GM12873 (cell line): ENCODE results near the gene ERI3.

Experiments used
- TF ChIP-seq, protein P1 (sequence below): IDR thresholded peaks from 2 replicates; pipeline ENCODE4 v1.5.1; 2012; ENCODE audit warnings: low read depth, mild to moderate bottlenecking, moderate library complexity, low read length, control low read depth; ENCODE audit not compliant: insufficient read depth; ENCODE audit errors: missing control alignments

Gene ERI3, protein sequence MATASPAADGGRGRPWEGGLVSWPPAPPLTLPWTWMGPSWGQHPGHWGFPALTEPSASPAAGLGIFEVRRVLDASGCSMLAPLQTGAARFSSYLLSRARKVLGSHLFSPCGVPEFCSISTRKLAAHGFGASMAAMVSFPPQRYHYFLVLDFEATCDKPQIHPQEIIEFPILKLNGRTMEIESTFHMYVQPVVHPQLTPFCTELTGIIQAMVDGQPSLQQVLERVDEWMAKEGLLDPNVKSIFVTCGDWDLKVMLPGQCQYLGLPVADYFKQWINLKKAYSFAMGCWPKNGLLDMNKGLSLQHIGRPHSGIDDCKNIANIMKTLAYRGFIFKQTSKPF

DNA sequence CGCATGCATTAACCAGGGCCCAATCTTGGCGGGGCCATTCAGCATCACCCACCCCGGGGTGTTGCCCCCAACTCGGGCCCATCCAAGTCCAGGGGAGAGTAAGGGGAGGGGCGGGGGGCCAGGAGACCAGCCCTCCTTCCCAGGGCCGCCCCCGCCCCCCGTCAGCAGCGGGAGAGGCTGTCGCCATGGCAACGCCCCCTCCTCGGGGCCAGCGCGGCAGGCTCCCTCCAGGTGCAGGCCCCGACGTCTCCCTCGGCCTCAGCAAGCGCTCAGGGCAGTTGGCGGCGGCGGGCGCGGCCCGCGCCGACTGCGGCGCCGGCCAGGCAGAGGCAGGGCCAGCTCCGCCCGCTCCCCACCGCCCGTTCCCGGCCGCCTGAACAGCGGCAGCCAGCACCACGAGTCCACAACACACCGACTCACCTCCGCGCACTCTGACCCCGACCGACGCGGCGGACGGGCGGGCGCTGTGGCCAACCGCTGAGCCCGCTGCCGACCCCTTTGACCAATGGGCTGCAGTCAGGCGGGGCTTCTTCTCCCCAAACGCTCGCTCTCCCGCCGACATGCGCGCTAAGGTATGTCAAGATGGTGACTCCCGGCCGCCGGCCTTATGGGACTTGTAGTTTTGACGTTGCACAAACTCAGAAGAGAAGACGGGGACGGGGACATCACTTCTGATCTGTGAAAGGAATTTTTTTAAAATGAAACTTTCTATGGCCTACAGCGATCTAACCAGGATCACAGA lies at the start of gene ERI3:
Gene ERI3, minus strand, starts transcription at position 418 of the 742 bp plus-strand sequence. Its CDS starts 231 bp downstream, at position 187.
- TF ChIP-seq, protein P1, sequence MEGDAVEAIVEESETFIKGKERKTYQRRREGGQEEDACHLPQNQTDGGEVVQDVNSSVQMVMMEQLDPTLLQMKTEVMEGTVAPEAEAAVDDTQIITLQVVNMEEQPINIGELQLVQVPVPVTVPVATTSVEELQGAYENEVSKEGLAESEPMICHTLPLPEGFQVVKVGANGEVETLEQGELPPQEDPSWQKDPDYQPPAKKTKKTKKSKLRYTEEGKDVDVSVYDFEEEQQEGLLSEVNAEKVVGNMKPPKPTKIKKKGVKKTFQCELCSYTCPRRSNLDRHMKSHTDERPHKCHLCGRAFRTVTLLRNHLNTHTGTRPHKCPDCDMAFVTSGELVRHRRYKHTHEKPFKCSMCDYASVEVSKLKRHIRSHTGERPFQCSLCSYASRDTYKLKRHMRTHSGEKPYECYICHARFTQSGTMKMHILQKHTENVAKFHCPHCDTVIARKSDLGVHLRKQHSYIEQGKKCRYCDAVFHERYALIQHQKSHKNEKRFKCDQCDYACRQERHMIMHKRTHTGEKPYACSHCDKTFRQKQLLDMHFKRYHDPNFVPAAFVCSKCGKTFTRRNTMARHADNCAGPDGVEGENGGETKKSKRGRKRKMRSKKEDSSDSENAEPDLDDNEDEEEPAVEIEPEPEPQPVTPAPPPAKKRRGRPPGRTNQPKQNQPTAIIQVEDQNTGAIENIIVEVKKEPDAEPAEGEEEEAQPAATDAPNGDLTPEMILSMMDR = no peak

DNA sequence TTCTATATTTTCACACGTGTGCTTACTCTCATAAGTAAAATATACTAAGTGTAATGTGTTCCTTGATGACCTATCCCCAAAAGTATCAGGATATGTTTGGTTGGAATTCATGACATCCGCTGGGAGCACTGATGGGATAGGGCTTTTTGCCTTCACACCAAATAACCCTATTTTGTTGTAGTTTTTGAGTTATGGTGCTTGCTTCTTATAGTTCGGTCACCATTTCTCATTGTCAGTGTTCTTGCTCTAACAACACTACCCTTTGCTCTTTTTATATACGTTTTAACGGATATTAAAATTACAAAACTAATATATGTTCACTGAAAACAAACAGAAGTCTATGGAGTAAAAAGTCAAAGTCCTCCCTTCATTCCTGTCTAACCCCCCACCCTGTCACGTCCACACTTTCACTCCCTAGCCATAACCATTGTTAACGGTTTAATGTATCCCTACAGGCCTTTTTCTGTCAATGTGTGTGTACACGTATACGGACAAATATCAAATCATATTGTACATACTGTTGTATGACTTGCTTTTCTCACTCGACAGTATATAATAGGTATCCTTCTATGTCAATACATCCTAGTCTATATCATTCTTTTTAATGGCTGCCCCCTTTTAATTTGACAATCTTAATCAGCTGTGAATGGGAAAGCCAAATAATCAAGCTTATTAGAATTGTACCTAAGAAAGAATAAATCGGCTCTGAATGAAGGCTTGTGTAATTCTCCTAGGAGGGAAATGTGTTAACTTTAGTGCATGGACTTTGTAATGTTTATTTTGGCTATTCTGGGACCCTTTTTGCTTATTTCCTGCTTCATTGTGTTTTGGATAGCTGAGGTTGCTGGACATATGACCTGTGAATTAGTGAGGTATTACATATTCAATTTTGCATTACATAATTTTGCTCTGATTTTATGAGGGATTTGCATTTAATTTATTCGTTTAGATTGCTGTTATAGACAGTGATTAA lies 46.5 kb upstream of the ERI3 start:
- TF ChIP-seq, protein P1 = no peak

DNA sequence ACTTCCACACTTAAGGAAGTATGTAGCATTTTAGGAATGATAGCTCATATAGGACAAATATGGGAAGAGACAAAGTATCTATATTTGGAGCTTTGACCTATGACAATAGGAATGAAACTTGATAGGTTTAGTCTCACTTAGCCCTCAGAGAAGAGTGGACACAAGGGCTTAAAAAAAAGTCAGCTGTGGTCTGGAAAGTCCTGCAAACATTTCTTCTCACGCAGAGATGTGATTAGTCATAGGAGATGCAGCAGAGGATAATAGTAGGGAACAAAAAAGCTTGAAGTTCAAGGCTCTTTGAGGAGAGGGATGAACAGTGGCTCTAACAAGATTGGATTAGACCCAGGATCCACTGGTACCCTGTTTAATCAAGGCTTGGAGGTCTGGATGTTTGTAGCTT lies 35.2 kb upstream of the ERI3 start:
- TF ChIP-seq, protein P1 = no peak

DNA sequence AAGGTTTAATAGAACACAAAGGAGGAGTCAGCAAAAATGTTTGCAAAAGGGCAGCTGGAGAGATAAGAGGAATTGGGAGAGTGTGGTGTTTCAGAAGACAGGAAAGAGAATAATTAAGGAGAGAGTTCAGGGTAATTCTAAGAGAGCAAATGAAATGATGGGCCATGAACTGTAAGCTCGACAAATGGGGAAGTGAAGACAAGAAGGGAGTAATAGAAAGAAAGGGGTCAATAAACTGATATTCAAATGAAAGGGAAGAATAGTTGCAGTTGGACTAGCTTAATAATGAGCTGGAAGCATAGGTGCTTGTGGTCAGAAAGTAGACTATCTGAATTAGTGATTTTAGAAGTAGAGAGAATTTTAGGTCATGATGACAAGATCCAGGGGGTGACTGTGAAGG lies 34.4 kb upstream of the ERI3 start:
- TF ChIP-seq, protein P1 = no peak

DNA sequence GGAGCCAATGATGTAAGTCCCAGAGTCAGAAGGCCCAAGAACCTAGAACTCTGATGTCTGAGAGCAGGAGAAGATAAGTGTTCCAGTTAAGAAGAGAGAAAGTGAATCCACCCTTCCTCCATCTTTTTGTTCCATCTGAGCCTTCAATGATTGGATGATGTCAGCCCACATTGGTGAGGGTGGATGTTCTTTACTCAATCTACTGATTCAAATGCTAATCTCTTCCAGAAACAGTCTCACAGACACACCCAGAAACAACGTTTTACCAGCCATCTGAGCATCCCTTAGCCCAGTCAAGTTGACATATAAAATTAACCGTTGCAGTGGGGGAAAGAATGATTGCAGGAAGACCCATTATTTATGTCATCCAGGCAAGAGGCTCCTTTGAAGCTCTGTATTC lies 33.5 kb upstream of the ERI3 start:
- TF ChIP-seq, protein P1 = no peak

DNA sequence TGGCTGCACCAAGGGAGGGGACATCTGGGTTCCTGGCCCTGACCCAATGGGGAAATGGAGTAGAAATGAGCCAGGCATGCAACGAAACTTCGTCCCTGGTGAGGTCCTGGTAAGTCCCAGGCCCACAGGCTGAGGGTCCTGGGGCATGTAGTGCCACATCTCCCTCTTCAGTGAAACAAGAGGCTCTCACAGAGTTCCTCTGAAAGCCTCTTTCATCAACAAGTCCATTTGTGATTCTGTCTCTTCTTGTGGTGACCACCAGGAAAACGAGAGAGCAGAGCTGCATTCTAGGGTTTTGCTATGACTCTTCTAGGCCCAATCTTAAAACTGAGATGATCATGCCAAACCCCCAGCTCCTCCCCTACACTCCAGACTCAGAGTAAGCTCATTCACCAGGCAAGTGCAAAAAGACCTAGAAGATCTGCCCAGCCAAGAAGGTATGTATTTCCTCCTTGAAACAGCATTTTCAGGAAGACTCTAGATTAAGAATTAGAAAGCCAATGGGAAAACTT lies 25.7 kb upstream of the ERI3 start:
- TF ChIP-seq, protein P1 = no peak
